Upper lobe of right lung (tissue), 1 donor: Measurements from ENCODE around the gene TMEM221. TPM values are rescaled to one million over a fixed set of nuclear protein-coding genes. Genes with fewer than 3 reads are reported as not detected.

Experiments used
- ATAC-seq: fragments of 200-7000 bp; cut with Tn5 transposase; one replicate; pipeline ENCODE4 v1.9.1; 2020; ENCODE audit warnings: mild to moderate bottlenecking, moderate library complexity
- DNase-seq: peaks from one replicate; pipeline ENCODE4 v3.0.0-alpha.2; 2020
- H3K27ac ChIP-seq: fragments of 200-600 bp; one replicate; pipeline ENCODE4 v1.8.0; 2022
- H3K27me3 ChIP-seq: fragments of 200-600 bp; one replicate; pipeline ENCODE4 v1.8.0; 2022; ENCODE audit warnings: mild to moderate bottlenecking
- H3K36me3 ChIP-seq: fragments of 200-600 bp; one replicate; pipeline ENCODE4 v1.8.0; 2022
- H3K4me1 ChIP-seq: fragments of 200-600 bp; one replicate; pipeline ENCODE4 v1.8.0; 2022
- H3K4me3 ChIP-seq: fragments of 200-600 bp; one replicate; pipeline ENCODE4 v1.8.0; 2022; ENCODE audit warnings: mild to moderate bottlenecking
- H3K9me3 ChIP-seq: fragments of 200-600 bp; one replicate; pipeline ENCODE4 v1.8.0; 2022
- CTCF ChIP-seq: fragments of 200-600 bp; IDR thresholded peaks from one replicate; pipeline ENCODE4 v1.8.0; 2022; ENCODE audit warnings: antibody characterized with exemption
- intact Hi-C: fragments of 100-400 bp; cut with DNase I; formaldehyde crosslinking; loops from one replicate; pipeline ENCODE4 v1.11.0; 2022
- total RNA-seq: library from RNA; stranded (reverse); fragmentation: NEBNext Ultra II Directional; extraction: Animal tissue kit (Norgen Biotek cat#: 25700); gene quantifications from one replicate; pipeline ENCODE4 v1.2.1, GENCODE V29; 2021
- donor health status: DM: no; HTN: yes; CAD: no; lungs with severe emphysema.

Gene TMEM221
- total RNA-seq, 1 donor from 2014 or later: not detected

- DNase-seq (peak; percentile 78), ATAC-seq (peak; percentile 62)
- Histone ChIP-seq H3K4me1 (peaks cover 12% of the 10 kb centered on the region), H3K27ac (no peak overlapping the region), H3K27me3 (peaks cover 5% of the 10 kb centered on the region), H3K36me3 (no peaks in the 10 kb centered on the region), H3K9me3 (no peaks in the 10 kb centered on the region), H3K4me3 (no peak overlapping the region)
- peak; percentile 77 for TF ChIP-seq CTCF
- intact Hi-C loops: loop anchor here (10.0 kb wide), 1 partner anchor 60 kb away; no protein-coding TSS in a partner anchor
Measured at GRCh38 chr19:17394891-17395415, 53.5 kb downstream of the TMEM221 start.

- Histone ChIP-seq H3K27ac (no peak within 1 kb of the TSS), H3K4me3 (no peak within 1 kb of the TSS), H3K27me3 (peaks cover 5% of the 10 kb centered on the region), H3K4me1 (peaks cover 12% of the 10 kb centered on the region), H3K36me3 (no peaks in the 10 kb centered on the region), H3K9me3 (no peaks in the 10 kb centered on the region)
- ATAC-seq (no peak), DNase-seq (no peak)
- no peak for TF ChIP-seq CTCF
- intact Hi-C loops: loop anchor here (10.0 kb wide), 1 partner anchor 61 kb away; no protein-coding TSS in a partner anchor
Measured at GRCh38 chr19:17393914-17394313, 54.6 kb downstream of the TMEM221 start, which contains the start of gene CCDC194. TSS of gene CCDC194 (minus strand) at chr19:17394196. CDS start at chr19:17394158, 38 bp downstream.

DNA sequence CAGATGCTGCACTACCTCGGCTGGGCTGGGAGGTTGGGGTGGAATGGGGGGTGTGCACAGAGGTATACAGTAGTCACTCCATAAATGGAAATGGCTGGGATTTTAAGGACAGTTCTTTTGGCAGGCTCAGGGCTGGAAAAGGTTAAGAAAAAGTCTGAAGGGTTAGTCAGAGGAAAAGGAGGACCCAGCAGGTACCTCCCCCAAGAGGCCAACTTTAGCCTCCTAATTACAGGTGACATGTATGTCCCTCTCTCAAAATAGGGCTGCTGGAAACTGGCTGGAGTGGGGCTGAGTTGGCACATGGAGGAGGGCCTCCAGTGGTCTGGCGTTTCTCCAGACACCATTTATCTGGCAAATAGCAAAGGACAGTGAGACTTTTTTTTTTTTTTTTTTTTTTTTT, 55.5 kb downstream of the TMEM221 start:
- no peak for TF ChIP-seq CTCF
- no peak for ATAC-seq
- no peak for DNase-seq
- Histone ChIP-seq H3K4me3 (no peak overlapping the region), H3K9me3 (no peaks in the 10 kb centered on the region), H3K27ac (no peak overlapping the region), H3K4me1 (peaks cover 12% of the 10 kb centered on the region), H3K27me3 (peaks cover 5% of the 10 kb centered on the region), H3K36me3 (no peaks in the 10 kb centered on the region)
- intact Hi-C loops: loop anchor here (10.0 kb wide), 1 partner anchor 62 kb away; no protein-coding TSS in a partner anchor

DNA sequence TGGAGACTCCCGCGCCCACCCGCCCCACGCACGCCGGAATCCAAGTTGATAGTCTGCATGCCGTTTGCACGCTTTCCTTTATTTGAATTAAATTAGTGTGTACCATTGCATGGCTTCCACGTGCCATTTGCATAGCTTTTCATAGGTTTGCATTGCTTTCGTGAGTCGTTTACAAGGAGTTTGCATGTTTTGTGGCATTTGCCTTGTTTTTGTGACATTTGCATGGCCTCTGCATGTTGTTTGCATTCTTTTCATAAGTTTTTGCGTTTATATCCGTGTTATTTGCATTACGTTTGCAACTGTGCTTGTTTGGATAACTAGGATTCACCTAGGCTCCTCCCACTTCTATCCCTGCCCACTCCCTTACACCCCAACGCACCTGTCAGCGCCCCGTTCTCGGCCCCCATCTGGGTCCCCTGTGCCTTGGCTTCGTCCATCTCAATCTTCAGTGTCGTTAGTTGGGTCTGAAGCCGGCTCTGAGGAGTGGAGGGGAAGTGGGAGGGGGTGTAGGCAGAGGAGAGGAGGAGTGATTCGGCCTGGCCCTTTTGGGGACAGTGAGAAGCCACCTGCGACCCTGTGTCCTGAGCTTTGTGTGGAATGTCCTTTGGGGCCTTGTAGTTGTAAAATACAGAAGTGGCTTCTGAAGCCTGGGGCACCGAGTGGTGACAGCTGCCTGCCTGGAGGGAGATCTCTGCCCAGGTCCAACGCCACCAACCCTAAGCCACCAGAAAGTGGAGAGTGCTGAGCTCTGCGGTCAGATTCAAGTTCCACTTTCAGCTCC, 56.9 kb downstream of the TMEM221 start:
- peak overlapping the region; percentile 51 for H3K4me3 ChIP-seq
- no peaks in the 10 kb centered on the region for H3K9me3 ChIP-seq
- ATAC-seq (no peak), DNase-seq (no peak)
- TF ChIP-seq CTCF: no peak
- peaks cover 5% of the 10 kb centered on the region for H3K27me3 ChIP-seq
- H3K27ac ChIP-seq: no peak overlapping the region
- intact Hi-C loops: loop anchor here (10.0 kb wide), 1 partner anchor 63 kb away; no protein-coding TSS in a partner anchor
- peaks cover 12% of the 10 kb centered on the region for H3K4me1 ChIP-seq
- H3K36me3 ChIP-seq: no peaks in the 10 kb centered on the region

DNA sequence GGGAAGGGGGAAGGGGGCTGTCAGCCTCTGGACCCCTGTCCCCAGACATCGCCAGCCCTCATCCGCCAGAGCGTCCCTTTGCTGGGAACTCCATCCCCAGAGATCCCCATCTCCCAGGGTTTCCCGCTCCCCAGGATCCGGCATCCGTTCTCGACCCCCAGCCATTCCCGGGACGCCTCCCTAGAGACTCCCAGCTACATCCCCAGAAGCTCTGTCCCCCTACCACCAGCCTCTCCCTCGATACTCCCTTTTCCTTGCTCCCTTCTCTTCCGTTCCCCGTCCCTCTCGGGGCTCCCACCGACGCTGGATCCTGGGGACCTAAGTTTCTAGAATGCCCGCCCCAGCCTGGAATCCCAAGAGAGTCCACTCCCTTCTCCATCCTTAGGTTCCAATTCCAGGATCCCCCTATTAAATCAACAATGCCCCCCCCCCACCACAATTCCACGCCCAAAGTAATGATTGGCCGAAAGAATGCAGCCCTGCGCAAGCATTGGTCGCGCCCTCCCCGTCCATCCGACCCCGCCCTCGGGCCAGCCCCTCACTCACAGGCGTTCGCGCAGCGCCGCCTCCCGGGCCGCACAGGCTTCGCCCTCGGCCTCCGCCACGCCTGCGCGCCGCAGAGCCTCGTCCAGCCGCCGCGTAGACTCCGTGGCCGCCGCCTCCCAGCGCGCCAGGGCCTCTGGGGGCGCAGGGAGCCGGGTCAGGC, 57.6 kb downstream of the TMEM221 start:
- Histone ChIP-seq H3K4me3 (peak overlapping the region; percentile 51), H3K36me3 (no peaks in the 10 kb centered on the region), H3K9me3 (no peaks in the 10 kb centered on the region), H3K4me1 (peaks cover 12% of the 10 kb centered on the region), H3K27me3 (peaks cover 5% of the 10 kb centered on the region), H3K27ac (peak overlapping the region; percentile 47)
- TF ChIP-seq CTCF: peak; percentile 68
- intact Hi-C loops: loop anchor here (10.0 kb wide), 1 partner anchor 64 kb away; no protein-coding TSS in a partner anchor
- peak; percentile 96 for DNase-seq
- peak; percentile 98 for ATAC-seq
